Measurements from ENCODE around the gene PCBP2.

Gene PCBP2

GRCh38 chr12:53418221-53418620 is 33.7 kb upstream of the PCBP2 start:
- no peak for TF ChIP-seq FOXP2 (optimal IDR thresholded peaks at IDR 0.05; ENCODE audit: borderline replicate concordance, extremely low read depth, extremely low read length, insufficient read depth)
- TF ChIP-seq SIN3A (IDR thresholded peaks at IDR 0.05; ENCODE audit: borderline replicate concordance, insufficient read depth, low read length) = no peak
- no peak for TF ChIP-seq POLR2AphosphoS5 (IDR thresholded peaks at IDR 0.05; ENCODE audit: low read depth, low read length)
- TF ChIP-seq REST (IDR thresholded peaks at IDR 0.05; ENCODE audit: insufficient read depth in 1 of 2, low read depth in 2 of 2, low read length in 2 of 2) = no peak
- no peak for TF ChIP-seq TAF1 (IDR thresholded peaks at IDR 0.05; ENCODE audit: borderline replicate concordance, insufficient read depth, low read length)

GRCh38 chr12:53419756-53420155 is 32.1 kb upstream of the PCBP2 start:
- no peak for TF ChIP-seq SIN3A (IDR thresholded peaks at IDR 0.05; ENCODE audit: borderline replicate concordance, insufficient read depth, low read length)
- TF ChIP-seq REST (IDR thresholded peaks at IDR 0.05; ENCODE audit: insufficient read depth in 1 of 2, low read depth in 2 of 2, low read length in 2 of 2) = no peak
- TF ChIP-seq FOXP2 (optimal IDR thresholded peaks at IDR 0.05; ENCODE audit: borderline replicate concordance, extremely low read depth, extremely low read length, insufficient read depth) = no peak
- no peak for TF ChIP-seq TAF1 (IDR thresholded peaks at IDR 0.05; ENCODE audit: borderline replicate concordance, insufficient read depth, low read length)

GRCh38 chr12:53423597-53423996 is 28.3 kb upstream of the PCBP2 start, which contains the start of gene AMHR2:
TSS of gene AMHR2 (plus strand) at chr12:53423855. CDS start at chr12:53423935, 80 bp downstream.
- TF ChIP-seq FOXP2 (optimal IDR thresholded peaks at IDR 0.05; ENCODE audit: borderline replicate concordance, extremely low read depth, extremely low read length, insufficient read depth) = no peak
- TF ChIP-seq REST (IDR thresholded peaks at IDR 0.05; ENCODE audit: insufficient read depth in 1 of 2, low read depth in 2 of 2, low read length in 2 of 2) = no peak
- TF ChIP-seq SIN3A (IDR thresholded peaks at IDR 0.05; ENCODE audit: borderline replicate concordance, insufficient read depth, low read length) = no peak
- TF ChIP-seq TAF1 (IDR thresholded peaks at IDR 0.05; ENCODE audit: borderline replicate concordance, insufficient read depth, low read length) = no peak

- TF ChIP-seq TAF1 (IDR thresholded peaks at IDR 0.05; ENCODE audit: borderline replicate concordance, insufficient read depth, low read length) (no peak), SIN3A (IDR thresholded peaks at IDR 0.05; ENCODE audit: borderline replicate concordance, insufficient read depth, low read length) (no peak), REST (IDR thresholded peaks at IDR 0.05; ENCODE audit: insufficient read depth in 1 of 2, low read depth in 2 of 2, low read length in 2 of 2) (no peak), POLR2AphosphoS5 (IDR thresholded peaks at IDR 0.05; ENCODE audit: low read depth, low read length) (no peak), FOXP2 (optimal IDR thresholded peaks at IDR 0.05; ENCODE audit: borderline replicate concordance, extremely low read depth, extremely low read length, insufficient read depth) (no peak)
These were observed 27.0 kb upstream of the PCBP2 start for GRCh38 chr12:53424626-53425514.
